Fibroblast of the conjunctiva (primary cell): Measurements from ENCODE around the gene EIF6.
A peak's percentile ranks its signal among the peaks of the same experiment; 100 is the strongest.
"Not testable (repeated sequence)": the region's sequence is repeated elsewhere in the genome, so short reads cannot be mapped to it uniquely, and the experiment has no call there.

ENCODE experiments used
- DNase-seq: peaks from one replicate; pipeline ENCODE4 v3.0.0-alpha.2; 2010; ENCODE audit warnings: low read depth

EIF6 gene

DNA sequence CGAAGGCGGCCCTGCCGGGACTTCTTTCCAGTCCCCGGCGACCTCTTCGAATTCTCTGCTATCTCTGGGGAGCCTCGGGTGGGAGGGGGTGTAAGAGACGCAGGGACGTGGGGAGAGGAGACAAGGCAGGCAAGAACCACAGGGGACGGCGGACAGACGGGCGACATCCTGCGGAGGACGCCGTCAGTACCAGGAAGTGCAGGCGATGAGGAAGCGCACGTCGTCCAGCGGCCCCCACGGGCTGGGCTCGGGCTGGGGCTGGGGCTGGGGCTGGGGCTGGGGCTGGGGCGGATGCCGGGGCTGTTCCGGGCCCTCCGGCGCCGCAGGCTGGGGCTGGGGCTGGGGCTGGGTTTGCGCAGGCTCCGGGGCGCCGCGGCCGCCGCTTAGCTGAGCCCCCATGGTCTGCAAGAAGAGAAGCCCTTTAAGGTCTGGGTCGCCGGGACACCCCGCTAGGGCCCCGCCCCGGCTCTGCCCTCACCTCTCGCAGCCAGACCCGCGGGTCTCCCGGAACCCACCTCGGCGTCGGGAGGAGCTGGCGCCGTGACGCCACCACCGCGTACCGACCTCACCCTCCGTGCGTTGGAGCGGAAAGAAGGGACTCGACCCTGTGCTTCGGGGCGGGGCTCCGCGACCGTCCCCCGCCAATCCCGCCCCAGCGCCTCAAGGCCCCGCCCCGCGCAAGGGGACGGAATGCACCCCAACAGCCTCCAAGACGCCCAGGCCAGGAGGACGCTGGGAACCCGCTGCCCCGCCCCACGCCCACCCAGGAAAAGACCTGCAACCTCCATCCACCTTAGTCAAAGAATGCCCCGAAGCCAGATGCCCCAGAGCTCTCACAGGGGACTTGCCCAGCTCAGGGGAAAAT is 6.8 kb downstream of the EIF6 start, which contains the start of gene MMP24OS:
Gene MMP24OS, minus strand, starts transcription at position 592 of the 865 bp plus-strand sequence. Its CDS starts 193 bp downstream, at position 399.
- DNase-seq: peak; percentile 48

DNA sequence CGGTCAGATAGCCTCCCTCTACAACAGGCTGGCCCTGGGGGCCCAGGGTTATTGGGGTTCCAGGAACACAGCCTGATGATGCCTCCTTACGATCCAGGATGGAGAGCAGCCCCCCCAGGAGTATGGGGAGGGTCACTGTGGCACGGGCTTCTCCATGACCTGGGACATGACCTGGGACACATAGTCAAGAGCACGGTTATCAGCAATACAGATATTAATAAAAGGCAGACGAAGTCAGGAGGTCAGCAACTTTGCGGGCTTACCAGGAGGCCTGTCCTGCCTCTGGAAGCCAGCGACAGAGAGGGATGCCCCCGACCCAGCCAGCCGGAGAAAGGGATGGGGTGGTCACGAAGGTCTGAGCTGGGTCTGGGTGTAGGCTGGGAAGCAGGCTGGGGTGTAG is 7.4 kb downstream of the EIF6 start:
- DNase-seq: no peak

DNA sequence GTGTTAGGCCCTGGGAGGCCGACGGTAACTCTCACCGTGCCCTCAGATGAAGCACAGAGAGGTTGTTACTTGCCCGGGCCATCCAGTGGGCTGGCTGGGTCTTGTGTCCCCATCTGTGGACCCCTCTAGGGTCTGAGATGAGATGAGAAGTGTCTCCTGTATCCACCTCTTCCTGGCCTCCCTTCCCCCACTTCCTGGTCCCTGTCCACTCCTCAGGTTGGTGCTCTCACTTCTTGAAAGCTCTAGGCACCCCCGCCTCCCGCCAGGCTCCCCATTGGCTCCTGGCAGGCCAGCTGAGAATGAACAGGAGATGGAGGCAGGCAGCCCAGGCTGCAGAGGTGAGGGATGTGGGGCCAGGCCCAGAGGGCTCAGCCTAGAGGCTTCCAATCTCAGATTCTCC is 8.2 kb downstream of the EIF6 start:
- no peak for DNase-seq

DNA sequence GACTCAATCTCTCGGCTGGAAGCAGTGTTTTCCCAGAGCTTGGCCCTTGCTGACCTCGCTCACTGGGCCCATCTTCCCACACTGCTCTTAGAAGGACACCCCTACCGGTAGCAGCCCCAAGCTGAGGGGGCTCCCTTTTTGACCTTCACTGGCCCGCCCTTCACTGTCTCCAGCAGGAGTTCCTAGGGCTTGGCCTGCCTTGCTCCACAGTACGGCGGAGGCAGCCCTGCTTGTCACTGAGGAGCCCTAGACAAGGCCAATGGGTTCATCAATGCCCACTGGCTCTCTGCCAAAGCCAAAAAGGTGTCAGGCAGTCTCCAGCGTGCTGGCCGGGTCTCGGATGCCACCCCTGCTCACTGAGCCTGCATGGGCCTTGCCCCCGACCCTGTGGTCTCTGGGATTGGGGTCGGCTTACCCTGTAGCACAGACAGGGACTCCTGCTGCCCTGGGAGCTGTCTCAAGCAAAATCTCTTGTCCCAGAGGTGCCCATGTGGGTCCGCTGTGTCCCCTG is 8.8 kb downstream of the EIF6 start:
- no peak for DNase-seq

DNA sequence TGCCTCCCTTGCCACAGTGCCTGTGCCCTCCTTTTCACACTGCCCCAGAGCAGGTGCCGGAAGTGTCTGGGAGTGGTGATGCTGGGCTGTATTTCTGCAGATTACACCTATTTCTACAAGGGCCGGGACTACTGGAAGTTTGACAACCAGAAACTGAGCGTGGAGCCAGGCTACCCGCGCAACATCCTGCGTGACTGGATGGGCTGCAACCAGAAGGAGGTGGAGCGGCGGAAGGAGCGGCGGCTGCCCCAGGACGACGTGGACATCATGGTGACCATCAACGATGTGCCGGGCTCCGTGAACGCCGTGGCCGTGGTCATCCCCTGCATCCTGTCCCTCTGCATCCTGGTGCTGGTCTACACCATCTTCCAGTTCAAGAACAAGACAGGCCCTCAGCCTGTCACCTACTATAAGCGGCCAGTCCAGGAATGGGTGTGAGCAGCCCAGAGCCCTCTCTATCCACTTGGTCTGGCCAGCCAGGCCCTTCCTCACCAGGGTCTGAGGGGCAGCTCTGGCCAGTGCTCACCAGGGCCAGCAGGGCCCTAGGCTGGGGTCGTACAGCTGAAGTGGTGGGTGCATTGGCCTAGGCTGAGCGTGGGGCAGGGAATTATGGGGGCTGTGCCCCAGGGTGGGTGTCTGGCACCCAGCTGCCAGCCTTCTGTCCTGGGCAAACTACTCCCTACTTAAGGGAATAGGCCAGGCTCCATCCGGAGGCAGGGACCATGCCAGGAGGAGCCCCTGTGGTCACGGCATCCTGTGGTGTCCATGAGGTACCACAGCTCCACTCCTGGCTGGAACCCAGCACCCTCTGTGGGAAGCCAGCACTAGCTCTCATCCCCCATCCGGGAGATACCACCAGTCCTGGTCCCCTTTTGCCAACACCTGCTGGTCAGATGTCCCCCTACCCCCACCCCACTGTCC is 10.1 kb downstream of the EIF6 start:
- no peak for DNase-seq

DNA sequence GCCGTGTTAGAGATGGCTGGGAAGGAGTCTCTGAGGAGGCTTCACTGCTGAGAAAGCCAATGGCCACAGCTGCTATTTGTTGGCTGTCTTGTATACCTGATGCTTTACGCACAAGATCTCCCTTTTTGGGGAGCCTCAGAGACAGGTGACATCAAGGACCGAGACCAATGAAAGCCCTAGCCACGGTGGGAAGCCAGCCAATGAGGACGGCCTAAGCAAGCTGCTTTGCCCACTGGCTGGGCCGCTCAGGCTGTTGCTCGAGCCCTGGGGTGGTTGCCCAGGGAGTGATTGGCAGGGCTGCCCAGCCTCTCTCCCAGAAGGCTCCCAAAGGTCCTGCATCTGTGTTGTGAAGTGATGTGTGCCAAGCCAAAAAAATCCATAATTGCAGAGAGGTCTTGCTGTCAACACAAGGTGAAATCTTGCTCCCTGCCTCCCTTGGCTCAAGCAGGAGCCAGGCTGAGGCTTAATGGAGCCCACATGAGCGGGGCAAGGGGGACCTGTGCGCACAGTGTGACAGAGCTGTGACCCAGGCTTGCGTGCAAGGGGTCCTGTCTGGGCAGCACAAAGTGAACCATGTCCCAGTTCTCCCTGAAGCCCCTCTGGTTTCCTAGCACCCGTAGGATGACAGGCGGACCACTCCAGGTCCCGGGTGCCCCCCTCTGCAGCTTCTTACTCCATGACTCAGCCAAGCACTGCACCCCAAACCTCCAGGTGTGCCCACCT is 11.0 kb downstream of the EIF6 start:
- no peak for DNase-seq

DNA sequence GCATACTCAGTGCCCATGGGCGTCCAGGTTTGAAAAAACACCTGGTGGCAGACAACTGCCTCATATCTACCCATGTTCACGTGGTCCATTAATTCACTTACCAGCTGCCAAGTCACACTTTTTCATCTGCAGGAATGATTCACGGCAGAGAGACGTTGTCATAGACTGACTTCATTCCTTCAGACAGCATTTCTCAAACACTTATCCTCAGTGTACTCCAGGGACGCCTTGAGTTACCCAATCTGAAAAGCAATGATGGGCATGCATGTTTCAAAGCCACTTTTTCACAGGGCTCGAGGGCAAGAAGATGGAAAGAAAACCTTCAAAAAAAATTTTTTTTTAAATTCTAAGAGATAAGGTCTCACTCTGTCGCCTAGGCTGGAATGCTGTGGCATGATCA is 12.7 kb downstream of the EIF6 start:
- DNase-seq: no peak

DNA sequence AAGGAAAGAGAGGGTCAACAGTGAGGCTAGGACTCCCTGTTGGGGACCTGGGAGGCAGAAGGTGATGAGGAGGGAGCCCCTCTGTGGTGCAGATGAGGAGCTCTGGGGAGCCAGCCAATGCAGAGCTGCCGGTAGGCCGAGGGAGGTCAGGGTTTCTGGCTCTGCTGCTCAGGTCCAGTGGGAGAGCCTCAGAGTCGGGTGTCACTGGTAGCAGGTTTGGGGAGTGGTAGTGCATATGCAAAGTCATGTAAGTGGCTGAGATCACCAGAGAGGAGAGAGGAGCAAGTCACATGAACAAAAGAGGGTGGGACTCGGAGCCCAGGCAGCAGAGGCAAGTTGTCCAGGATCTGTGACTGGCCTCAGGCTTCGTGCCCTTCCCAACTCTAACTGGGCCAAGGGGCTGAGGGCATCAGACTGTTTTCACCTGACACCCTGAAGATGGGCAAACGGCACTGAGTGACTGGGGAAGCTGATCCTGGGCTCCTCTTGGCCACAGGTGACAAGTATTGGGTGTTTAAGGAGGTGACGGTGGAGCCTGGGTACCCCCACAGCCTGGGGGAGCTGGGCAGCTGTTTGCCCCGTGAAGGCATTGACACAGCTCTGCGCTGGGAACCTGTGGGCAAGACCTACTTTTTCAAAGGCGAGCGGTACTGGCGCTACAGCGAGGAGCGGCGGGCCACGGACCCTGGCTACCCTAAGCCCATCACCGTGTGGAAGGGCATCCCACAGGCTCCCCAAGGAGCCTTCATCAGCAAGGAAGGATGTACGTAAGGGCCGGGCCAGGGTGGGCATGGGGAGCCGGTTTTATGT is 13.3 kb downstream of the EIF6 start:
- no peak for DNase-seq

DNA sequence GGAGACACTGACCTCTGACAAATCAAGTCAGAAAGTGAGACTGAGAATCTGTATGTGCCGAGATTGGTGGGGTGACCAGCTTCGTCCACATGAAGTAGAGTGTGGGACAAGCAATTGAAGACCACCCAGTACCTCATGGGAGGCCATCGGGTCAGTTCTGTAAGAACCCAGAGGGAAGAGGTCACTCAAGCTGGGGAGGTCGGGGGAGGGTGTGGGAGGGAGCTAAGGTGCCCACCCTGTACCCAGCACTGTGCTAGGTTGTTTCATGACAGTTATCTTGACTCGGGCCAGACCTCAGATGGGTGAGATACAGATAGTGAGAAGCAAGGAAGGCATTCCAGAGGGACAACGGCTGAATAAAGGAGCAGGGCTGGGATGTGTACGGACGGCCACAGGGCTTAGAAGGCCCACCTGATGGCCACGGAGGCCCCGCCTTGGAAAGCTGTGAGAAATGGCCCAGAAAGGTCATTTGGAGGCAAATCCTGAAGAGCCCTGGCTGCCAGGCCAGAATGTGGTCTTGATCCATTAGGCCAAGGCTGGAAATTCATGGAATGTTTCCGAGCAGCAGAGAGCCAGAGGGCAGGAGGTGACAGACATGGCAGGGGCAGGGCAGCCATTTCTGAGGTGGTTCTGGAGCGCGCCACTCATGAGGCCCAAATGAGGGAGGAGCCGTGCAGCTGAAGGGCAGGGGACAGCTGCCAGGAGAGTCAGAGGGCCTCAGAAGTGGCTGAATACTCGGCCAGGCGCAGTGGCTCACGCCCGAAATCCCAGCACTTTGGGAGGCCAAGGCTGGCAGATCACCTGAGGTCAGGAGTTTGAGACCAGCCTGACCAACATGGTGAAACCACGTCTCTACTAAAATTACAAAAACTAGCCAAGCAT is 14.3 kb downstream of the EIF6 start:
- no peak for DNase-seq

DNA sequence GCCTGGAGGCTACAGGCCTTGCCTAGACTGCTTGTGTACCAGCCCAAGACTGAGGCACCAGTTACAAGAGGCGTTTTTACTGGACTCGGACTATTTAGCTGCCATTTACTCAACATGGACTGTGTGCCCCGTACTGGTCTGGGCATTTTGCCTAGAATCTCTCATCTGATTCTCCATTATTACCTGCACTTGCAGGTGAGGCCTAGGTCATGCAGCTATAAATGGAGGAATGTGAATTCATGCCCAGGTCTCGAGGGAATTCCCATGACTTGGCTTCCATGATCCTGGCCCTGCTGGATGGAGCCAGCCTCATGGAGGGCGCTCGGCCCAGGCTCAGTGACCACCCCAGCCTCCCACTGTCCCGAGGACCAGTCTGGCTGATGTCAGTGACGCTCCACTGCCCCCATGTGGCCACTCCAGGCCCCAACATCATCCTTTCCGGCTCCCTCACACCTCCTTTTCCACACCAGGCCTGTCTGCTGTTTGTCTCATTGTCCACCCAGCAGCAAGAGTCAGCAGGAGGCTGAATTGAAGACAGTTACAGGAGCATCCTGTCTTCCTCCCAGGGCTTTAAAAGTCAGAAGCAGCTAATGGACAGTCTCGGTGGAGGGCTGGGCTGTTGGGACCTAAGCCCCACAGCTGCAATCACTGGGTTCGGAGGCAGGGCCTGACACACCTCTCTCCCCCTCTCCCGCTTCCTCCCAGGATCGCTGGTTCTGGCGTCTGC is 15.4 kb downstream of the EIF6 start:
- no peak for DNase-seq

DNA sequence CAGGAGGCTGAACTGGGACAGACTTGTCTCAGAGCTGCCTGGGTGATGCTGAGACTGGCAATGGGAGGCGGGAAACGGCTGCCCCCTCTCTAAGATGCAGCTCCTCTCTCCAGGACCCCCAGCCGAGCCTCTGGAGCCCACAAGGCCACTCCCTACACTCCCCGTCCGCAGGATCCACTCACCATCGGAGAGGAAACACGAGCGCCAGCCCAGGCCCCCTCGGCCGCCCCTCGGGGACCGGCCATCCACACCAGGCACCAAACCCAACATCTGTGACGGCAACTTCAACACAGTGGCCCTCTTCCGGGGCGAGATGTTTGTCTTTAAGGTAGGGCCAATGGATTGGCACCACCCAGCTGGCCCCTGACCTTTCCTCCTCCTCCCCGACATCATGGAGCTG is 17.5 kb downstream of the EIF6 start:
- DNase-seq: no peak

DNA sequence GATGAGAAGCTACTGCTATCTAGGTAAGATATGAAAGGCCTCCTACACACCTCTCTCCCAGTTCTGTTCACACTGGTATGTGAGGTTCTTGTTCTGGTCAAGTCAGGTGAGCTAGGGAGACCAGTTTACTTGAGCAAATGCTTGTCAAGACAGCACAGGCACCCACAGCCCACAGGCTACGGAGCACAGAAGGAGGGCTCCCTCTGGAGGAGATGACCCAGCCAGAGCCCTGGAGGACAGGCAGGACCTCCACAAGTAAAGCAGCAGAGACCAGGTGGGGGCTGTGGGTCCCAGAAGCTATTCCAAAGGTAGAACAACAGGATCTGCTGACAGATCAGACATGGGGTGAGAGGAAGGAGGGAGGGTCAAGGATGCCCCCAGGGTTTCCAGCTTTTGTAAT is 19.8 kb downstream of the EIF6 start:
- no peak for DNase-seq

DNA sequence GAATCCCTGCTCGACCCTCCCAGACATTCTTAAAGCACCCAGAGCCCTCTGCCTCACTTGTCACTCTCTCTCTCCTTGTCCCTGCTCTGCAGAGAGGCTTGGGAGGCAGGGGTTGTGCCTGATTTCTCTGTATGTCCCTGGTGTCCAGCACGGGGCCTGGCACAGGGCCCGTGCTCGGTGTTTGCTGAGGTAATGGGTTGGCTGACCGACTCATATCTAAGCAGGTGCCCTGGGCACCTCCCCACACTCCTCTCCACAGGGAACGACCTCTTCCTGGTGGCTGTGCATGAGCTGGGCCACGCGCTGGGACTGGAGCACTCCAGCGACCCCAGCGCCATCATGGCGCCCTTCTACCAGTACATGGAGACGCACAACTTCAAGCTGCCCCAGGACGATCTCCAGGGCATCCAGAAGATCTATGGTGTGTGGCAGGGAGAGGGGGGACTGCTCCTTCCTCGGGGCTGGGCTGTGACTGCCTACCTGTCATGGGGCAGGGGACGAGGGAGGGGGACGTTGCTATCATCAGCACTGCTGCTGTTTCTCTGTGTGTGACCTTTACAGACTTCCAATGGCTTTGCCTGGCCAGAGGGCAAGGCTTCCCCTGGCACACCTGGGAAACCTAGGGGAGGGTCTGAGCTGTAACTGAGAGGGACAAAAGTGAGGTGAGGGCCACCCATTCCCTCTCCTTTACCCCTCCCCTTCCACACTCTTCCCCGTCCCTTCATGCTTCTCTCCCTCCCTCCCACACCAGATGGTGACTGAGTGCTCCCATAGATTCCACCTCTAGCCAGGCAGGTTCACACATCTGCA is 20.8 kb downstream of the EIF6 start:
- DNase-seq: no peak

DNA sequence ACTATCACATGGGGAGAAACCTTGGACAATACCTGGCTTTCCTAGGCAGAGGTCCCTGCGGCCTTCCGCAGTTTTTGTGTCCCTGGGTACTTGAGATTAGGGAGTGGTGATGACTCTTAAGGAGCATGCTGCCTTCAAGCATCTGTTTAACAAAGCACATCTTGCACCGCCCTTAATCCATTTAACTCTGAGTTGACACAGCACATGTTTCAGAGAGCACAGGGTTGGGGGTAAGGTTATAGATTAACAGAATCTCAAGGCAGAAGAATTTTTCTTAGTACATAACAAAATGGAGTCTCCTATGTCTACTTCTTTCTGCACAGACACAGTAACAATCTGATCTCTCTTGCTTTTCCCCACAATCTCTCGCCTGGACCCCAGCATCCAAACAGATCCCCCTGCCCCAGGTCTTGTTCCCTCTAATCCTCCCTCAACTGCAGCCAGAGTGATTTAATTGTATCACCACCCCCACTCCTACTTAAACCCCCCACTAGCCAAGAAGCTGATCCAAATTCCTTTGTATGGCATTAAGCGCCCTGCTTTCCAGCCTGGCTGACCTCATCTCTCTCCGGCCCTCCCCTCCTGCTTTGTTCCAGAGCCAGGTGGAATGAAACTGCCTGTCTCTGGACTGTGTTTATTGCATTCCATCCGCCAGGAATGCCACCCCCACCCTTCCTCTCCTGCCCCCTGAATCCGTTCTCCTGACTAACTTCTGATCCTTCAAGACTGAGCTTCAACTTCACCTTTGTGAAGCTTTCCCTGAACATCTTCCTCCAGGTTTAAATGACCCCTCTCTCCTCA is 21.6 kb downstream of the EIF6 start:
- not testable (repeated sequence) for DNase-seq

DNA sequence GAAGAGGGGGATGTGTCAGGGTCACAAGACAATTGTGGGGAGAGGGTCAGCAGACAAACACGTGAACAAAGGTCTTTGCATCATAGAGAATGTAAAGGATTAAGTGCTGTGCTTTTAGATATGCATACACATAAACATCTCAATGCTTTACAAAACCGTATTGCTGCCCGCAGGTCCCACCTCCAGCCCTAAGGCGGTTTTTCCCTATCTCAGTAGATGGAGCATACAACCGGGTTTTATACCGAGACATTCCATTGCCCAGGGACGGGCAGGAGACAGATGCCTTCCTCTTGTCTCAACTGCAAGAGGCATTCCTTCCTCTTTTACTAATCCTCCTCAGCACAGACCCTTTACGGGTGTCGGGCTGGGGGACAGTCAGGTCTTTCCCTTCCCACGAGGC is 22.3 kb downstream of the EIF6 start:
- DNase-seq: not testable (repeated sequence)

DNA sequence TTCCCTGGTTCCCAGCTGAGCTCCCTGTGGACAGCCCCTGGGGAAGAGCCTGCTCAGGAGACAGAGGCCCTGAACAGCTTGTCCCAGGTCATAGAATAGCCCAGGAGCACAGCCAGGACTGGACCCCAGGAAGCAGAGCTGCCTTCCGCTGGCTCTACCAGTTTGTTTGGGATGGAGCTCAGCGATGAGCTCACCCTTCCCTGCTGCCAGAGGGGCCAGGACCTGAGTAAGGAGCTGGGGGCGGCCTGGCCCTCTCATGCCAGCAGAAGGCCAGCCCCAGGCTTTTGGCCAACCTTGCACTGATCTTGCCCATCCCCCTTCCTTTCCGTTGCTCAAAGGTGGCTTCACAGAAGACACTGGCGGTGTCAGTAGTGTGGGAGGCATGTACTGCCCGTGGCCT is 24.1 kb downstream of the EIF6 start:
- no peak for DNase-seq

DNA sequence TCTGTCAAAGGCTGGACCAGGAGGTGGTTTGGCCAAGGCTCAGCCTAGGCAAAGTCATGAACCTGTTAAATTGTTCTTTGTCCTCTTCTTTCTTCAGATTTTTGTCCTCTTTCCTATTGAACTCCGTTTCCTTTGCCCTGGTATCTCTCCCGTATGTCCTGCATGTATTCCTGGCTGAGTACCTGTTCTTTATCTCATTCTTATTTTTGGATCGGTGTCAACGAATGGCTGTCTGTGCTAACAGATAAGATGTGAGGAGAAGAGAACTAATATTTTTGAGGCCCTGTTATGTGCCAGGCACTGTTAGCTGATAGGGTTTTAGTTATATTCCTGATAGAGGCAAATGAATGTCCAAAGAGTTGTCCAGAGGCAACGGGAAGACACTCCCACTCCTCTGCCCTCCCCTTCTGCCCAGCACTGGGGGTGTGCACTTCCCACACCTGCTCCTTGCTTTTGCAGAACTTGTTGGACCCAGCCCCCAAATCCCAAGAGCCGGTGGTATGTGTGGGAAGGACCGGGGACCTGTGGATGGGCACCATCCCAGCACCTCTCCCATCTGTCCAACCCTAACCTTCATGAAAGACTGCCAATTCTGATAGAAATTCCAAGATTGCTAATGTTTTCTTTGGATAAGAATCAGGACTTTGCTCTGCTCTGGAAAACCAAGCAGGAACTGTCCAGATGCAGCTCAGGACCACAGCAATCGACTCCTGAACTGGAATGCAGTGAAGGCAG is 27.2 kb downstream of the EIF6 start:
- DNase-seq: no peak
